HEK293 (cell line): ENCODE data around the gene SYT5.
A peak's percentile ranks its signal among the peaks of the same experiment; 100 is the strongest.

Source experiments
- ATF2 ChIP-seq: fragments of 450-650 bp; formaldehyde crosslinking; IDR thresholded peaks from 2 replicates; pipeline ENCODE4 v1.5.1; 2016; ENCODE audit warnings: missing biosample characterization, missing genetic modification characterization, low read depth
- GLIS1 ChIP-seq: fragments of 450-650 bp; formaldehyde crosslinking; IDR thresholded peaks from 2 replicates; pipeline ENCODE4 v1.5.1; 2016; ENCODE audit warnings: missing biosample characterization, missing genetic modification characterization
- PRDM6 ChIP-seq: fragments of 450-650 bp; formaldehyde crosslinking; IDR thresholded peaks from 2 replicates; pipeline ENCODE4 v1.5.1; 2017; ENCODE audit warnings: missing biosample characterization, missing genetic modification characterization
- REPIN1 ChIP-seq: fragments of 450-650 bp; formaldehyde crosslinking; IDR thresholded peaks from 2 replicates; pipeline ENCODE4 v1.5.1; 2017; ENCODE audit warnings: missing biosample characterization, missing genetic modification characterization, low read depth
- SETDB1 ChIP-seq: IDR thresholded peaks from one replicate; pipeline ENCODE4 v1.6.1; 2017; ENCODE audit warnings: mild to moderate bottlenecking, low read length, moderate library complexity, mixed read lengths; ENCODE audit not compliant: insufficient read length
- ZBTB49 ChIP-seq: fragments of 450-650 bp; formaldehyde crosslinking; IDR thresholded peaks from 2 replicates; pipeline ENCODE4 v1.5.1; 2016; ENCODE audit warnings: missing biosample characterization, missing genetic modification characterization, low read depth
- ZFHX2 ChIP-seq: fragments of 450-650 bp; formaldehyde crosslinking; conservative IDR thresholded peaks from 2 replicates; pipeline ENCODE4 v1.5.1; 2016; ENCODE audit warnings: missing biosample characterization, missing genetic modification characterization
- ZFP41 ChIP-seq: fragments of 450-650 bp; formaldehyde crosslinking; IDR thresholded peaks from 2 replicates; pipeline ENCODE4 v1.5.1; 2016; ENCODE audit warnings: missing biosample characterization, missing genetic modification characterization, borderline replicate concordance
- ZIC2 ChIP-seq: fragments of 450-650 bp; formaldehyde crosslinking; IDR thresholded peaks from 2 replicates; pipeline ENCODE4 v1.5.1; 2016; ENCODE audit warnings: missing biosample characterization, missing genetic modification characterization
- ZNF133 ChIP-seq: fragments of 450-650 bp; formaldehyde crosslinking; IDR thresholded peaks from 2 replicates; pipeline ENCODE4 v1.5.1; 2016; ENCODE audit warnings: missing biosample characterization, missing genetic modification characterization
- ZNF146 ChIP-seq: fragments of 450-650 bp; formaldehyde crosslinking; IDR thresholded peaks from 2 replicates; pipeline ENCODE4 v1.5.1; 2016; ENCODE audit warnings: missing biosample characterization, missing genetic modification characterization
- ZNF16 ChIP-seq: fragments of 450-650 bp; formaldehyde crosslinking; IDR thresholded peaks from 2 replicates; pipeline ENCODE4 v1.5.1; 2016; ENCODE audit warnings: low read depth, missing biosample characterization, missing genetic modification characterization
- ZNF184 ChIP-seq: fragments of 450-650 bp; IDR thresholded peaks from 2 replicates; pipeline ENCODE4 v1.5.1; 2018; ENCODE audit warnings: missing biosample characterization, mild to moderate bottlenecking, missing genetic modification characterization
- ZNF404 ChIP-seq: fragments of 450-650 bp; formaldehyde crosslinking; IDR thresholded peaks from 2 replicates; pipeline ENCODE4 v1.5.1; 2017; ENCODE audit warnings: missing biosample characterization, missing genetic modification characterization
- ZNF416 ChIP-seq: fragments of 450-650 bp; formaldehyde crosslinking; IDR thresholded peaks from 2 replicates; pipeline ENCODE4 v1.5.1; 2016; ENCODE audit warnings: missing biosample characterization, missing genetic modification characterization
- ZNF423 ChIP-seq: fragments of 450-650 bp; formaldehyde crosslinking; IDR thresholded peaks from 2 replicates; pipeline ENCODE4 v1.5.1; 2016; ENCODE audit warnings: missing biosample characterization, missing genetic modification characterization
- ZNF426 ChIP-seq: fragments of 450-650 bp; formaldehyde crosslinking; IDR thresholded peaks from 2 replicates; pipeline ENCODE4 v1.5.1; 2017; ENCODE audit warnings: missing biosample characterization, missing genetic modification characterization, mild to moderate bottlenecking, inconsistent platforms, moderate library complexity
- ZNF433 ChIP-seq: fragments of 450-650 bp; formaldehyde crosslinking; IDR thresholded peaks from 2 replicates; pipeline ENCODE4 v1.5.1; 2016; ENCODE audit warnings: missing biosample characterization, missing genetic modification characterization, low read depth
- ZNF510 ChIP-seq: fragments of 450-650 bp; formaldehyde crosslinking; IDR thresholded peaks from 2 replicates; pipeline ENCODE4 v1.5.1; 2018; ENCODE audit warnings: mild to moderate bottlenecking, missing genetic modification characterization, missing biosample characterization; ENCODE audit not compliant: insufficient replicate concordance
- ZNF560 ChIP-seq: fragments of 450-650 bp; formaldehyde crosslinking; IDR thresholded peaks from 2 replicates; pipeline ENCODE4 v1.5.1; 2017; ENCODE audit warnings: missing biosample characterization, missing genetic modification characterization, borderline replicate concordance
- ZNF571 ChIP-seq: fragments of 450-650 bp; formaldehyde crosslinking; IDR thresholded peaks from 2 replicates; pipeline ENCODE4 v1.5.0; 2017; ENCODE audit warnings: missing biosample characterization, missing genetic modification characterization
- ZNF580 ChIP-seq: fragments of 450-650 bp; formaldehyde crosslinking; IDR thresholded peaks from 2 replicates; pipeline ENCODE4 v1.5.1; 2016; ENCODE audit warnings: missing biosample characterization, missing genetic modification characterization
- ZNF626 ChIP-seq: fragments of 450-650 bp; sonication (Bioruptor Pico); formaldehyde crosslinking; IDR thresholded peaks from 2 replicates; pipeline ENCODE4 v1.5.1; 2018; ENCODE audit warnings: missing biosample characterization, missing genetic modification characterization, inconsistent platforms
- ZNF792 ChIP-seq: fragments of 450-650 bp; formaldehyde crosslinking; IDR thresholded peaks from 2 replicates; pipeline ENCODE4 v1.5.1; 2016; ENCODE audit warnings: missing biosample characterization, missing genetic modification characterization
- ZNF837 ChIP-seq: fragments of 450-650 bp; formaldehyde crosslinking; IDR thresholded peaks from 2 replicates; pipeline ENCODE4 v1.5.1; 2016; ENCODE audit warnings: missing biosample characterization, missing genetic modification characterization
- ZSCAN23 ChIP-seq: fragments of 450-650 bp; formaldehyde crosslinking; IDR thresholded peaks from 2 replicates; pipeline ENCODE4 v1.5.1; 2016; ENCODE audit warnings: missing biosample characterization, missing genetic modification characterization
- TF ChIP-seq, protein P1 (sequence below): fragments of 450-650 bp; formaldehyde crosslinking; IDR thresholded peaks from 2 replicates; pipeline ENCODE4; 2016; ENCODE audit warnings: missing biosample characterization, missing genetic modification characterization
- TF ChIP-seq, protein P2 (sequence below): fragments of 450-650 bp; formaldehyde crosslinking; IDR thresholded peaks from 2 replicates; pipeline ENCODE4 v1.5.1; 2017; ENCODE audit warnings: missing biosample characterization, mild to moderate bottlenecking, missing genetic modification characterization, moderate library complexity
- TF ChIP-seq, protein P3 (sequence below): fragments of 450-650 bp; formaldehyde crosslinking; IDR thresholded peaks from 2 replicates; pipeline ENCODE4 v1.5.1; 2016; ENCODE audit warnings: missing biosample characterization, missing genetic modification characterization

SYT5 gene

GRCh38 chr19:55158848-55159749 lies 21.0 kb downstream of the SYT5 start (continued):
- TF ChIP-seq ZNF626 (tag by site-specific recombination) (no peak), ZFP41 (tag by site-specific recombination) (no peak), ZNF133 (tag by site-specific recombination) (no peak), ZNF510 (tag by site-specific recombination) (no peak), ZNF16 (tag by site-specific recombination) (no peak), ATF2 (tag by site-specific recombination) (no peak), ZNF416 (tag by site-specific recombination) (no peak), ZNF426 (no peak), ZNF580 (tag by site-specific recombination) (no peak), ZNF184 (tag by site-specific recombination) (0 out of 2 replicates have a peak, but pooled peaks have one; percentile 45), ZSCAN23 (tag by site-specific recombination) (no peak), PRDM6 (tag by site-specific recombination) (no peak), REPIN1 (tag by site-specific recombination) (no peak), ZNF560 (no peak), SETDB1 (no peak), ZNF433 (tag by site-specific recombination) (no peak), ZBTB49 (tag by site-specific recombination) (no peak), ZNF837 (tag by site-specific recombination) (no peak), GLIS1 (tag by site-specific recombination) (peak; percentile 97), ZNF792 (tag by site-specific recombination) (no peak), ZNF404 (no peak), ZIC2 (peak; percentile 89), ZNF571 (tag by site-specific recombination) (no peak), ZNF146 (tag by site-specific recombination) (no peak), ZFHX2 (tag by site-specific recombination) (0 out of 2 replicates have a peak, but pooled peaks have one; percentile 23), ZNF423 (tag by site-specific recombination) (no peak)
- TF ChIP-seq, protein P1, sequence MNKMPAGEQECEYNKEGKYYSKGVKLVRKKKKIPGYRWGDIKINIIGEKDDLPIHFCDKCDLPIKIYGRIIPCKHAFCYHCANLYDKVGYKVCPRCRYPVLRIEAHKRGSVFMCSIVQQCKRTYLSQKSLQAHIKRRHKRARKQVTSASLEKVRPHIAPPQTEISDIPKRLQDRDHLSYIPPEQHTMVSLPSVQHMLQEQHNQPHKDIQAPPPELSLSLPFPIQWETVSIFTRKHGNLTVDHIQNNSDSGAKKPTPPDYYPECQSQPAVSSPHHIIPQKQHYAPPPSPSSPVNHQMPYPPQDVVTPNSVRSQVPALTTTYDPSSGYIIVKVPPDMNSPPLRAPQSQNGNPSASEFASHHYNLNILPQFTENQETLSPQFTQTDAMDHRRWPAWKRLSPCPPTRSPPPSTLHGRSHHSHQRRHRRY = no peak
- TF ChIP-seq, protein P2, sequence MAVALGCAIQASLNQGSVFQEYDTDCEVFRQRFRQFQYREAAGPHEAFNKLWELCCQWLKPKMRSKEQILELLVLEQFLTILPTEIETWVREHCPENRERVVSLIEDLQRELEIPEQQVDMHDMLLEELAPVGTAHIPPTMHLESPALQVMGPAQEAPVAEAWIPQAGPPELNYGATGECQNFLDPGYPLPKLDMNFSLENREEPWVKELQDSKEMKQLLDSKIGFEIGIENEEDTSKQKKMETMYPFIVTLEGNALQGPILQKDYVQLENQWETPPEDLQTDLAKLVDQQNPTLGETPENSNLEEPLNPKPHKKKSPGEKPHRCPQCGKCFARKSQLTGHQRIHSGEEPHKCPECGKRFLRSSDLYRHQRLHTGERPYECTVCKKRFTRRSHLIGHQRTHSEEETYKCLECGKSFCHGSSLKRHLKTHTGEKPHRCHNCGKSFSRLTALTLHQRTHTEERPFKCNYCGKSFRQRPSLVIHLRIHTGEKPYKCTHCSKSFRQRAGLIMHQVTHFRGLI (tag by site-specific recombination) = peak; percentile 26; the same call in 1 of the 2 replicates
- TF ChIP-seq, protein P3, sequence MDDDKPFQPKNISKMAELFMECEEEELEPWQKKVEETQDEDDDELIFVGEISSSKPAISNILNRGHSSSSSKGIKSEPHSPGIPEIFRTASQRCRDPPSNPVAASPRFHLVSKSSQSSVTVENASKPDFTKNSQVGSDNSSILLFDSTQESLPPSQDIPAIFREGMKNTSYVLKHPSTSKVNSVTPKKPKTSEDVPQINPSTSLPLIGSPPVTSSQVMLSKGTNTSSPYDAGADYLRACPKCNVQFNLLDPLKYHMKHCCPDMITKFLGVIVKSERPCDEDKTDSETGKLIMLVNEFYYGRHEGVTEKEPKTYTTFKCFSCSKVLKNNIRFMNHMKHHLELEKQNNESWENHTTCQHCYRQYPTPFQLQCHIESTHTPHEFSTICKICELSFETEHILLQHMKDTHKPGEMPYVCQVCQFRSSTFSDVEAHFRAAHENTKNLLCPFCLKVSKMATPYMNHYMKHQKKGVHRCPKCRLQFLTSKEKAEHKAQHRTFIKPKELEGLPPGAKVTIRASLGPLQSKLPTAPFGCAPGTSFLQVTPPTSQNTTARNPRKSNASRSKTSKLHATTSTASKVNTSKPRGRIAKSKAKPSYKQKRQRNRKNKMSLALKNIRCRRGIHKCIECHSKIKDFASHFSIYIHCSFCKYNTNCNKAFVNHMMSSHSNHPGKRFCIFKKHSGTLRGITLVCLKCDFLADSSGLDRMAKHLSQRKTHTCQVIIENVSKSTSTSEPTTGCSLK (tag by site-specific recombination) = no peak
